Caki2 (cell line): ENCODE data around the gene DNAJC4. TPM values are rescaled to one million over a fixed set of nuclear protein-coding genes. Genes with fewer than 3 reads are reported as not detected.

Source experiments
- DNase-seq: peaks from one replicate; pipeline ENCODE4 v3.0.0-alpha.2; 2015; ENCODE audit warnings: low read depth
- in situ Hi-C: cut with HindIII; loops from 2 replicates; pipeline ENCODE4 v1.10.0; 2016; ENCODE audit warnings: low sequenced_read_pairs, low pct_unique_long_range_greater_than_20kb, mixed read lengths
- total RNA-seq: library from RNA; depleted of rRNA; stranded (reverse); fragments of >200 nt; shearing (Covaris generic); gene quantifications from 2 replicates; pipeline ENCODE4 v1.2.3, GENCODE V29; 2014; ENCODE audit warnings: low replicate concordance

Gene DNAJC4
- total RNA-seq, 1 experiment from 2014 or later: 30.3 TPM

- in situ Hi-C loops: no loop called here
These were observed 22.9 kb upstream of the DNAJC4 start for GRCh38 chr11:64207256-64208085.

GRCh38 chr11:64208086-64208795 lies 22.1 kb upstream of the DNAJC4 start:
- in situ Hi-C loops: no loop called here
- no peak for DNase-seq

More at GRCh38 chr11:64207256-64208085, 22.9 kb upstream of the DNAJC4 start:
- DNase-seq: no peak

GRCh38 chr11:64208796-64209562 lies 21.4 kb upstream of the DNAJC4 start:
- in situ Hi-C loops: no loop called here
- no peak for DNase-seq

GRCh38 chr11:64209563-64209843 lies 20.8 kb upstream of the DNAJC4 start:
- DNase-seq: no peak
- in situ Hi-C loops: no loop called here

- in situ Hi-C loops: no loop called here
- DNase-seq: no peak
These were observed 19.9 kb upstream of the DNAJC4 start for GRCh38 chr11:64210301-64211020.

GRCh38 chr11:64211181-64211872 lies 19.0 kb upstream of the DNAJC4 start:
- no peak for DNase-seq
- in situ Hi-C loops: no loop called here

- no peak for DNase-seq
- in situ Hi-C loops: no loop called here
These were observed 13.5 kb upstream of the DNAJC4 start for GRCh38 chr11:64216879-64217278.

- no peak for DNase-seq
- in situ Hi-C loops: no loop called here
These were observed 11.6 kb upstream of the DNAJC4 start for GRCh38 chr11:64218628-64219353.

GRCh38 chr11:64219354-64219684 lies 11.0 kb upstream of the DNAJC4 start:
- in situ Hi-C loops: no loop called here
- no peak for DNase-seq

GRCh38 chr11:64219755-64220154 lies 10.6 kb upstream of the DNAJC4 start:
- in situ Hi-C loops: no loop called here
- no peak for DNase-seq

- no peak for DNase-seq
- in situ Hi-C loops: no loop called here
These were observed 10.1 kb upstream of the DNAJC4 start for GRCh38 chr11:64220271-64220670.

- in situ Hi-C loops: no loop called here
- no peak for DNase-seq
These were observed 9.6 kb upstream of the DNAJC4 start for GRCh38 chr11:64220798-64221197.

GRCh38 chr11:64222651-64223000 lies 7.7 kb upstream of the DNAJC4 start:
- in situ Hi-C loops: no loop called here
- DNase-seq: no peak

- in situ Hi-C loops: no loop called here
- no peak for DNase-seq
These were observed 7.2 kb upstream of the DNAJC4 start for GRCh38 chr11:64223001-64223651.

- no peak for DNase-seq
- in situ Hi-C loops: no loop called here
These were observed 6.0 kb upstream of the DNAJC4 start for GRCh38 chr11:64224151-64224890.

GRCh38 chr11:64224891-64225607 lies 5.3 kb upstream of the DNAJC4 start:
- no peak for DNase-seq
- in situ Hi-C loops: no loop called here
